Keratinocyte (primary cell): ENCODE measurements around the gene KRT81.

Source experiments
- CTCF ChIP-seq, 3 experiments: IDR thresholded peaks in 1 of 3; conservative IDR thresholded peaks in 1 of 3; optimal IDR thresholded peaks in 1 of 3; 2 replicates in 2 of 3; 3 replicates in 1 of 3; pipeline versions ENCODE3 to v1.5.1; 2011; ENCODE audit warnings: low read length in 3 of 3, mild to moderate bottlenecking in 3 of 3, moderate library complexity in 2 of 3, control low read depth in 1 of 3, inconsistent platforms in 1 of 3; ENCODE audit not compliant: insufficient read depth in 2 of 3; ENCODE audit errors: extremely low read depth in 1 of 3
- EZH2 ChIP-seq: IDR thresholded peaks from one replicate; pipeline ENCODE4 v1.6.1; 2012; ENCODE audit warnings: inconsistent platforms, mild to moderate bottlenecking, low read length, moderate library complexity

GRCh38 chr12:52322069-52322468 is 30.7 kb upstream of the KRT81 start:
- TF ChIP-seq CTCF (optimal IDR thresholded peaks at IDR 0.05 in 1 of 3, IDR thresholded peaks at IDR 0.05 in 1 of 3, conservative IDR thresholded peaks at IDR 0.05 in 1 of 3; ENCODE audit: extremely low read depth in 1 of 3, insufficient read depth in 2 of 3, low read length in 3 of 3) (no peak), EZH2 (no peak)
